Ovary (tissue), 3 donors: ENCODE results near the gene SLC44A1.

Experiments
- CTCF ChIP-seq, 3 donors: fragments of 450-650 bp in 2 of 3; fragments of 200-600 bp in 1 of 3; IDR thresholded peaks; one replicate each; pipeline versions ENCODE4 v1.5.1 to v1.8.0; 2016 to 2022; ENCODE audit warnings: antibody characterized with exemption in 3 of 3, mild to moderate bottlenecking in 1 of 3
- EP300 ChIP-seq: sonication (generic); formaldehyde crosslinking; IDR thresholded peaks from one replicate; pipeline ENCODE4 v1.6.1; 2017; ENCODE audit warnings: antibody characterized with exemption
- donor health status: DM: no; HTN: no; CAD: no.

GRCh38 chr9:105233873-105234272 is 10.6 kb upstream of the SLC44A1 start:
- no peak for TF ChIP-seq EP300
- TF ChIP-seq CTCF (IDR thresholded peaks at IDR 0.05), result no peak
